Osteoblast (primary cell): ENCODE data around the gene SHISA6. TPM values are rescaled to one million over a fixed set of nuclear protein-coding genes. Genes with fewer than 3 reads are reported as not detected.

Experiments
- DNase-seq: peaks from one replicate; pipeline ENCODE4 v3.0.0; 2011; ENCODE audit warnings: low spot score, mixed read lengths; ENCODE audit not compliant: insufficient read length; ENCODE audit errors: missing footprints
- H2AFZ ChIP-seq: 2 replicates; pipeline ENCODE4 v1.6.0; 2011; ENCODE audit warnings: mild to moderate bottlenecking, low read length
- H3K27ac ChIP-seq: 2 replicates; pipeline ENCODE4 v1.5.1; 2011; ENCODE audit warnings: mild to moderate bottlenecking, low read depth, low read length, moderate library complexity
- H3K27me3 ChIP-seq: 2 replicates; pipeline ENCODE4 v1.6.0; 2012; ENCODE audit warnings: mild to moderate bottlenecking, control low read depth, inconsistent platforms, low read length, moderate library complexity; ENCODE audit not compliant: insufficient read depth
- H3K36me3 ChIP-seq: 2 replicates; pipeline ENCODE4 v1.5.1; 2011; ENCODE audit warnings: mild to moderate bottlenecking, low read length, control low read depth, moderate library complexity; ENCODE audit not compliant: insufficient read depth
- H3K4me1 ChIP-seq: 2 replicates; pipeline ENCODE4 v1.5.1; 2011; ENCODE audit warnings: mild to moderate bottlenecking, low read length, control low read depth, moderate library complexity; ENCODE audit not compliant: insufficient read depth
- H3K4me2 ChIP-seq: 2 replicates; pipeline ENCODE4 v1.6.0; 2011; ENCODE audit warnings: mild to moderate bottlenecking, low read length; ENCODE audit not compliant: insufficient read depth
- H3K4me3 ChIP-seq: fragments of 200-600 bp; sonication (generic); 3 replicates; pipeline ENCODE4 v1.5.1; 2012; ENCODE audit warnings: mild to moderate bottlenecking, low read length, inconsistent platforms; ENCODE audit not compliant: insufficient read depth
- H3K79me2 ChIP-seq: 2 replicates; pipeline ENCODE4 v1.6.0; 2012; ENCODE audit warnings: mild to moderate bottlenecking, low read length, control low read depth, inconsistent platforms; ENCODE audit not compliant: insufficient read depth
- H3K9me3 ChIP-seq: 2 replicates; pipeline ENCODE4 v1.5.1; 2011; ENCODE audit warnings: low read depth, low read length, control low read depth
- H4K20me1 ChIP-seq: 2 replicates; pipeline ENCODE4 v1.6.0; 2012; ENCODE audit warnings: mild to moderate bottlenecking, low read length, control low read depth; ENCODE audit not compliant: insufficient read depth
- CTCF ChIP-seq: IDR thresholded peaks from 2 replicates; pipeline ENCODE4 v1.5.1; 2011; ENCODE audit warnings: mild to moderate bottlenecking, low read depth, low read length, moderate library complexity; ENCODE audit errors: extremely low read depth
- total RNA-seq: library from RNA; depleted of rRNA; stranded (reverse); fragments of >200 nt; gene quantifications from 2 replicates; pipeline ENCODE4 v1.2.3, GENCODE V29; 2012

Gene SHISA6
- total RNA-seq, 1 donor: not detected

GRCh38 chr17:11561702-11562101, 320.7 kb downstream of the SHISA6 start:
- TF ChIP-seq CTCF: no peak
- Histone ChIP-seq H3K27ac (no peak overlapping the region), H4K20me1 (no peaks in the 10 kb centered on the region), H3K79me2 (no peaks in the 10 kb centered on the region), H3K4me3 (no peak overlapping the region), H3K4me1 (no peaks in the 10 kb centered on the region), H3K4me2 (no peak overlapping the region), H3K27me3 (no peaks in the 10 kb centered on the region), H3K36me3 (no peaks in the 10 kb centered on the region), H3K9me3 (no peaks in the 10 kb centered on the region), H2AFZ (no peak overlapping the region)
- no peak for DNase-seq

- Histone ChIP-seq H3K4me2 (no peak overlapping the region), H3K36me3 (no peaks in the 10 kb centered on the region), H3K79me2 (no peaks in the 10 kb centered on the region), H2AFZ (no peak overlapping the region), H3K27ac (no peak overlapping the region), H3K4me1 (no peaks in the 10 kb centered on the region), H3K27me3 (no peaks in the 10 kb centered on the region), H3K4me3 (no peak overlapping the region), H4K20me1 (no peaks in the 10 kb centered on the region), H3K9me3 (peaks cover 3% of the 10 kb centered on the region)
- no peak for DNase-seq
- TF ChIP-seq CTCF: no peak
Measured at GRCh38 chr17:11564589-11565380, 323.8 kb downstream of the SHISA6 start.

GRCh38 chr17:11565591-11565990, 324.6 kb downstream of the SHISA6 start:
- no peak overlapping the region for H2AFZ ChIP-seq
- TF ChIP-seq CTCF: no peak
- H4K20me1 ChIP-seq: no peaks in the 10 kb centered on the region
- DNase-seq: no peak
- H3K4me1 ChIP-seq: no peaks in the 10 kb centered on the region
- peaks cover 3% of the 10 kb centered on the region for H3K9me3 ChIP-seq
- H3K36me3 ChIP-seq: no peaks in the 10 kb centered on the region
- H3K27me3 ChIP-seq: no peaks in the 10 kb centered on the region
- no peak overlapping the region for H3K27ac ChIP-seq
- no peaks in the 10 kb centered on the region for H3K79me2 ChIP-seq
- H3K4me2 ChIP-seq: no peak overlapping the region
- H3K4me3 ChIP-seq: no peak overlapping the region

- TF ChIP-seq CTCF: no peak
- no peaks in the 10 kb centered on the region for H3K4me1 ChIP-seq
- no peak overlapping the region for H3K27ac ChIP-seq
- H4K20me1 ChIP-seq: no peaks in the 10 kb centered on the region
- H3K9me3 ChIP-seq: peaks cover 2% of the 10 kb centered on the region
- H3K4me2 ChIP-seq: no peak overlapping the region
- H3K27me3 ChIP-seq: no peaks in the 10 kb centered on the region
- no peaks in the 10 kb centered on the region for H3K36me3 ChIP-seq
- H3K79me2 ChIP-seq: no peaks in the 10 kb centered on the region
- DNase-seq: no peak
- no peak overlapping the region for H3K4me3 ChIP-seq
- H2AFZ ChIP-seq: no peak overlapping the region
Measured at GRCh38 chr17:11578998-11579397, 338.0 kb downstream of the SHISA6 start.
